ENCODE measurements around the gene NTSR1. TPM values are rescaled to one million over a fixed set of nuclear protein-coding genes. Genes with fewer than 3 reads are reported as not detected.

NTSR1 gene
- total and polyA plus RNA-seq, 5 donors from 2014 or later = 0.11 to 0.37 TPM; not detected in 3

DNA sequence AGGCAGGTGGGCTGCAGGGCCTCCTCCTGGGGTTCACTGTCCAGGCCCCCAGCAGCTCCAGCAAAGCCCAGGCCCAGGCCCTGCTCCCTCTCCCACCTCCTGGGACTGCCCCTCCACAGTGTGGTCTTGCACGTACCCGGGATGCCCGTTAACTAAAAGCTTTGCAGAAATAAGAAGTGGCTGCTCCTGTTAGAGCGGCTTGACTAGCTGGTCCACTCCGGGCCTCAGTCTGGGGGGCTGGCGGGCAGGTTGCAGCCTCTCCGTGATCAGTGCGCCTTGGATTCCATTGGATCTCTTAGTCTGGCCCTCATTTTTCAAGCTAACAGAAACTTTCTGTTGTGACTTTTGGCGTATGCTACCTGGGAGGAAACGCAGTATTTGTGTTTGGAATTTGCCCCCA is 39.4 kb upstream of the NTSR1 start:
- no peaks in the 10 kb centered on the region for H3K36me3 ChIP-seq (ENCODE audit: control insufficient read depth, insufficient read depth, low read length)
- DNase-seq (no peak), ATAC-seq (ENCODE audit: low read depth in 2 of 2) (no peak)
- no peaks in the 10 kb centered on the region for H3K4me1 ChIP-seq (ENCODE audit: control insufficient read depth, insufficient read depth, low read length, poor library complexity, severe bottlenecking)
- H3K27ac ChIP-seq (ENCODE audit: insufficient read depth, low read length, poor library complexity, severe bottlenecking) = no peak overlapping the region
- H3K4me1 Mint-ChIP-seq = peaks cover 0 to 5% (median 3%) of the 10 kb centered on the region in 4 donors
- H3K4me3 Mint-ChIP-seq = no peak overlapping the region
- H3K4me3 ChIP-seq (ENCODE audit: low read depth, low read length) = no peak overlapping the region
- no peaks in the 10 kb centered on the region for H3K9me3 Mint-ChIP-seq
- no peaks in the 10 kb centered on the region for H3K27me3 Mint-ChIP-seq
- H3K36me3 Mint-ChIP-seq = no peaks in the 10 kb centered on the region
- no peak overlapping the region for H3K27ac Mint-ChIP-seq
- H3K9me3 ChIP-seq (ENCODE audit: control insufficient read depth in 2 of 2, low read length in 2 of 2) = no peaks in the 10 kb centered on the region
- no peaks in the 10 kb centered on the region for H3K27me3 ChIP-seq (ENCODE audit: control insufficient read depth, insufficient read depth, low read length)

GRCh38 chr20:62670156-62670555 is 38.5 kb upstream of the NTSR1 start:
- Mint-ChIP-seq H3K9me3 (no peaks in the 10 kb centered on the region), H3K4me3 (no peak overlapping the region), H3K27me3 (no peaks in the 10 kb centered on the region), H3K4me1 (peaks cover 0 to 5% (median 3%) of the 10 kb centered on the region in 4 donors), H3K36me3 (no peaks in the 10 kb centered on the region), H3K27ac (peak overlapping the region in 1 of 3 donors; percentile 62)
- H3K4me1 ChIP-seq (ENCODE audit: control insufficient read depth, insufficient read depth, low read length, poor library complexity, severe bottlenecking) = no peaks in the 10 kb centered on the region
- no peaks in the 10 kb centered on the region for H3K27me3 ChIP-seq (ENCODE audit: control insufficient read depth, insufficient read depth, low read length)
- no peak overlapping the region for H3K27ac ChIP-seq (ENCODE audit: insufficient read depth, low read length, poor library complexity, severe bottlenecking)
- DNase-seq = no peak
- H3K4me3 ChIP-seq (ENCODE audit: low read depth, low read length) = no peak overlapping the region
- no peaks in the 10 kb centered on the region for H3K36me3 ChIP-seq (ENCODE audit: control insufficient read depth, insufficient read depth, low read length)
- H3K9me3 ChIP-seq (ENCODE audit: control insufficient read depth in 2 of 2, low read length in 2 of 2) = no peaks in the 10 kb centered on the region
- ATAC-seq (ENCODE audit: low read depth in 2 of 2) = no peak

- ATAC-seq (ENCODE audit: low read depth in 2 of 2) (no peak), DNase-seq (no peak)
- no peak overlapping the region for H3K27ac Mint-ChIP-seq
- Histone ChIP-seq H3K9me3 (ENCODE audit: control insufficient read depth in 2 of 2, low read length in 2 of 2) (no peaks in the 10 kb centered on the region), H3K4me1 (ENCODE audit: control insufficient read depth, insufficient read depth, low read length, poor library complexity, severe bottlenecking) (no peaks in the 10 kb centered on the region), H3K4me3 (ENCODE audit: low read depth, low read length) (no peak overlapping the region), H3K27ac (ENCODE audit: insufficient read depth, low read length, poor library complexity, severe bottlenecking) (no peak overlapping the region), H3K36me3 (ENCODE audit: control insufficient read depth, insufficient read depth, low read length) (no peaks in the 10 kb centered on the region), H3K27me3 (ENCODE audit: control insufficient read depth, insufficient read depth, low read length) (no peaks in the 10 kb centered on the region)
- no peaks in the 10 kb centered on the region for H3K36me3 Mint-ChIP-seq
- peaks cover 0 to 5% (median 3%) of the 10 kb centered on the region in 4 donors for H3K4me1 Mint-ChIP-seq
- no peaks in the 10 kb centered on the region for H3K9me3 Mint-ChIP-seq
- no peaks in the 10 kb centered on the region for H3K27me3 Mint-ChIP-seq
- H3K4me3 Mint-ChIP-seq = no peak overlapping the region
These were observed 37.6 kb upstream of the NTSR1 start for GRCh38 chr20:62670998-62671397.

DNA sequence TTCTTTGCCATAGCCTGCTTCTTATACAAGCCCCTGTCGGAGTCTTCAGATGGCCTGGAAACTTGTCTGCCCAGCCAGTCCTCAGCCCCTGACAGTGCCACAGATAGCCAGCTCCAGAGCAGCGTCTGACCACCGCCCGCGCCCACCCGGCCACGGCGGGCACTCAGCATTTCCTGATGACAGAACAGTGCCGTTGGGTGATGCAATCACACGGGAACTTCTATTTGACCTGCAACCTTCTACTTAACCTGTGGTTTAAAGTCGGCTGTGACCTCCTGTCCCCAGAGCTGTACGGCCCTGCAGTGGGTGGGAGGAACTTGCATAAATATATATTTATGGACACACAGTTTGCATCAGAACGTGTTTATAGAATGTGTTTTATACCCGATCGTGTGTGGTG is 36.9 kb upstream of the NTSR1 start:
- peaks cover 0 to 5% (median 3%) of the 10 kb centered on the region in 4 donors for H3K4me1 Mint-ChIP-seq
- no peak overlapping the region for H3K27ac ChIP-seq (ENCODE audit: insufficient read depth, low read length, poor library complexity, severe bottlenecking)
- no peak overlapping the region for H3K27ac Mint-ChIP-seq
- H3K36me3 Mint-ChIP-seq = no peaks in the 10 kb centered on the region
- H3K27me3 ChIP-seq (ENCODE audit: control insufficient read depth, insufficient read depth, low read length) = no peaks in the 10 kb centered on the region
- no peaks in the 10 kb centered on the region for H3K36me3 ChIP-seq (ENCODE audit: control insufficient read depth, insufficient read depth, low read length)
- no peaks in the 10 kb centered on the region for H3K4me1 ChIP-seq (ENCODE audit: control insufficient read depth, insufficient read depth, low read length, poor library complexity, severe bottlenecking)
- no peaks in the 10 kb centered on the region for H3K9me3 ChIP-seq (ENCODE audit: control insufficient read depth in 2 of 2, low read length in 2 of 2)
- DNase-seq (no peak), ATAC-seq (ENCODE audit: low read depth in 2 of 2) (no peak)
- H3K27me3 Mint-ChIP-seq = no peaks in the 10 kb centered on the region
- H3K4me3 Mint-ChIP-seq = no peak overlapping the region
- peaks cover 0 to 2% (median 0%) of the 10 kb centered on the region in 7 donors for H3K9me3 Mint-ChIP-seq
- no peak overlapping the region for H3K4me3 ChIP-seq (ENCODE audit: low read depth, low read length)

DNA sequence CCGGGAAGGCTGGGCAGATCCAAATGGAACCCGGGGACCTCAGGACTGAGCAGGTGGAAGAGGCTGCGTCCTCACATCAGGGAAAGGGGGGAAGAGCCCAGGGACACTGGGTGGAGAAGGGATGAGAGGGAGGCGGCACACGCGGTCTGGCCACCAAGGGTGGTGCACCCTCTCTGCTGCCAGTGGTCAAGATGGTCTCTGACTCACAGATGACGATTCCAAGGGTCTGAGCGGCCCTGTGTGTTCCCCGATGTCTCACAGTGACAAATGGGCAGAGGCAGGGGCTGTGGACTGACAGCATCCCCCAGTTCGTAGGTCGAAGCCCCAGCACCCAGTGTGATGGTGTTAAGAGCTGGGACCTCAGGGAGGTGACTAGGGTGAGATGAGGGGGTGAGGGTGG is 34.3 kb upstream of the NTSR1 start:
- H3K36me3 ChIP-seq (ENCODE audit: control insufficient read depth, insufficient read depth, low read length) = no peaks in the 10 kb centered on the region
- no peaks in the 10 kb centered on the region for H3K27me3 ChIP-seq (ENCODE audit: control insufficient read depth, insufficient read depth, low read length)
- no peak overlapping the region for H3K27ac ChIP-seq (ENCODE audit: insufficient read depth, low read length, poor library complexity, severe bottlenecking)
- no peak for ATAC-seq (ENCODE audit: low read depth in 2 of 2)
- H3K4me1 ChIP-seq (ENCODE audit: control insufficient read depth, insufficient read depth, low read length, poor library complexity, severe bottlenecking) = no peaks in the 10 kb centered on the region
- no peaks in the 10 kb centered on the region for H3K9me3 ChIP-seq (ENCODE audit: control insufficient read depth in 2 of 2, low read length in 2 of 2)
- no peaks in the 10 kb centered on the region for H3K36me3 Mint-ChIP-seq
- H3K27ac Mint-ChIP-seq = no peak overlapping the region
- no peak overlapping the region for H3K4me3 ChIP-seq (ENCODE audit: low read depth, low read length)
- H3K4me1 Mint-ChIP-seq = peaks cover 0 to 5% (median 2%) of the 10 kb centered on the region in 4 donors
- H3K27me3 Mint-ChIP-seq = no peaks in the 10 kb centered on the region
- no peak for DNase-seq
- H3K9me3 Mint-ChIP-seq = peaks cover 0 to 2% (median 0%) of the 10 kb centered on the region in 7 donors
- H3K4me3 Mint-ChIP-seq = no peak overlapping the region

GRCh38 chr20:62675156-62675876 is 33.3 kb upstream of the NTSR1 start:
- no peak for DNase-seq

DNA sequence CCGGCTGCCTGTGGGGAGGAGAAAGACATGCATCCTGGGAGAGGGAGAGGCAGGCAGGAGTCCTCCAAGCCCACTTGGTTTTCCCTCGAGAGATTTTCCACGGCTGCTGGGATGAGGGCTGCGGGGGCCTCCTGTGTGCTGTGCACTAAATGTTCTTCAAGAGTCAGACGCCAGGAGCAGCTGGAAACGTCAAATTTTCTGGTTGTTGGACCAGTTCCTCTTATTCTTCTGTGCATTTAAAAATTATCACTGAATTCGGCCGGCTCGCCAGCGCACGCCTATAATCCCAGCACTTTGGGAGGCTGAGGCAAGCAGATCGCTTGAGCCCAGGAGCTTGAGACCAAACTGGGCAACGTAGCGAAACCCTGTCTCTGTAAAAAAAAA is 32.8 kb upstream of the NTSR1 start:
- Mint-ChIP-seq H3K27me3 (no peaks in the 10 kb centered on the region), H3K4me3 (no peak overlapping the region), H3K27ac (no peak overlapping the region), H3K9me3 (peaks cover 0 to 2% (median 0%) of the 10 kb centered on the region in 7 donors), H3K36me3 (no peaks in the 10 kb centered on the region), H3K4me1 (peaks cover 0 to 5% (median 2%) of the 10 kb centered on the region in 4 donors)
- Histone ChIP-seq H3K4me3 (ENCODE audit: low read depth, low read length) (no peak overlapping the region), H3K36me3 (ENCODE audit: control insufficient read depth, insufficient read depth, low read length) (no peaks in the 10 kb centered on the region), H3K4me1 (ENCODE audit: control insufficient read depth, insufficient read depth, low read length, poor library complexity, severe bottlenecking) (no peaks in the 10 kb centered on the region), H3K27me3 (ENCODE audit: control insufficient read depth, insufficient read depth, low read length) (no peaks in the 10 kb centered on the region), H3K27ac (ENCODE audit: insufficient read depth, low read length, poor library complexity, severe bottlenecking) (no peak overlapping the region), H3K9me3 (ENCODE audit: control insufficient read depth in 2 of 2, low read length in 2 of 2) (no peaks in the 10 kb centered on the region)
- ATAC-seq (ENCODE audit: low read depth in 2 of 2) (no peak), DNase-seq (no peak)

More at GRCh38 chr20:62675156-62675876, 33.3 kb upstream of the NTSR1 start:
- Mint-ChIP-seq H3K4me1 (peaks cover 0 to 5% (median 2%) of the 10 kb centered on the region in 4 donors), H3K27ac (no peak overlapping the region), H3K36me3 (no peaks in the 10 kb centered on the region), H3K9me3 (peaks cover 0 to 2% (median 0%) of the 10 kb centered on the region in 7 donors), H3K27me3 (no peaks in the 10 kb centered on the region), H3K4me3 (no peak overlapping the region)
- Histone ChIP-seq H3K27ac (ENCODE audit: insufficient read depth, low read length, poor library complexity, severe bottlenecking) (no peak overlapping the region), H3K4me3 (ENCODE audit: low read depth, low read length) (no peak overlapping the region), H3K36me3 (ENCODE audit: control insufficient read depth, insufficient read depth, low read length) (no peaks in the 10 kb centered on the region), H3K4me1 (ENCODE audit: control insufficient read depth, insufficient read depth, low read length, poor library complexity, severe bottlenecking) (no peaks in the 10 kb centered on the region), H3K27me3 (ENCODE audit: control insufficient read depth, insufficient read depth, low read length) (no peaks in the 10 kb centered on the region), H3K9me3 (ENCODE audit: control insufficient read depth in 2 of 2, low read length in 2 of 2) (no peaks in the 10 kb centered on the region)
- peak; percentile 25 to 29 for ATAC-seq (ENCODE audit: low read depth in 2 of 2)

DNA sequence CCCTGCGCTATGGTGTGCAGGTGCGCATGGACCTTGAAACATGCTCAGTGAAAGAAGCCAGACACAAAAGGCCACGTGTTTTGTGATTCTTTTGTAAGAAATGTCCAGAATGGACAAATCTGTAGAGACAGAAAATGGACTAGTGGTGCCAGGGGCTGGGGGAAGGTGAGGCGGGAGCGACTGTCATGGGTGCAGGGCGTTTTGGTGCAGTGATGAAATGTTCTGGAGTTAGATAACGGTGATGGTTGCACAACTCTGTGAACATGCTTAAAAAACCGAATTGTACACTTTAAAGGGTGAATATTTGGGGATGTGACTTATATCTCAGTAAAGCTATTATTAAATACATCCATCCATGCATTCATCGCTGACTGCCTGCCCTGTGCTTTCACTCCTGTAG is 31.7 kb upstream of the NTSR1 start:
- Mint-ChIP-seq H3K27ac (no peak overlapping the region), H3K4me3 (no peak overlapping the region), H3K4me1 (peaks cover 0 to 5% (median 2%) of the 10 kb centered on the region in 4 donors), H3K36me3 (no peaks in the 10 kb centered on the region), H3K9me3 (peaks cover 0 to 2% (median 0%) of the 10 kb centered on the region in 7 donors), H3K27me3 (no peaks in the 10 kb centered on the region)
- H3K9me3 ChIP-seq (ENCODE audit: control insufficient read depth in 2 of 2, low read length in 2 of 2) = no peaks in the 10 kb centered on the region
- no peak overlapping the region for H3K4me3 ChIP-seq (ENCODE audit: low read depth, low read length)
- ATAC-seq (ENCODE audit: low read depth in 2 of 2) (no peak), DNase-seq (no peak)
- H3K4me1 ChIP-seq (ENCODE audit: control insufficient read depth, insufficient read depth, low read length, poor library complexity, severe bottlenecking) = no peaks in the 10 kb centered on the region
- no peaks in the 10 kb centered on the region for H3K36me3 ChIP-seq (ENCODE audit: control insufficient read depth, insufficient read depth, low read length)
- H3K27me3 ChIP-seq (ENCODE audit: control insufficient read depth, insufficient read depth, low read length) = no peaks in the 10 kb centered on the region
- no peak overlapping the region for H3K27ac ChIP-seq (ENCODE audit: insufficient read depth, low read length, poor library complexity, severe bottlenecking)
